GM21367 (cell line): ENCODE data around the gene CADM1.

Source experiments
- ATAC-seq: cut with Tn5 transposase; IDR thresholded peaks from one replicate; pipeline ENCODE4 v1.9.1; 2021; ENCODE audit not compliant: unreplicated experiment

The CADM1 gene

GRCh38 chr11:115129473-115130289 is 374.5 kb downstream of the CADM1 start:
- ATAC-seq: no peak

GRCh38 chr11:115128226-115128625 is 376.0 kb downstream of the CADM1 start:
- ATAC-seq: no peak

GRCh38 chr11:115127790-115128189 is 376.4 kb downstream of the CADM1 start:
- ATAC-seq: no peak

DNA sequence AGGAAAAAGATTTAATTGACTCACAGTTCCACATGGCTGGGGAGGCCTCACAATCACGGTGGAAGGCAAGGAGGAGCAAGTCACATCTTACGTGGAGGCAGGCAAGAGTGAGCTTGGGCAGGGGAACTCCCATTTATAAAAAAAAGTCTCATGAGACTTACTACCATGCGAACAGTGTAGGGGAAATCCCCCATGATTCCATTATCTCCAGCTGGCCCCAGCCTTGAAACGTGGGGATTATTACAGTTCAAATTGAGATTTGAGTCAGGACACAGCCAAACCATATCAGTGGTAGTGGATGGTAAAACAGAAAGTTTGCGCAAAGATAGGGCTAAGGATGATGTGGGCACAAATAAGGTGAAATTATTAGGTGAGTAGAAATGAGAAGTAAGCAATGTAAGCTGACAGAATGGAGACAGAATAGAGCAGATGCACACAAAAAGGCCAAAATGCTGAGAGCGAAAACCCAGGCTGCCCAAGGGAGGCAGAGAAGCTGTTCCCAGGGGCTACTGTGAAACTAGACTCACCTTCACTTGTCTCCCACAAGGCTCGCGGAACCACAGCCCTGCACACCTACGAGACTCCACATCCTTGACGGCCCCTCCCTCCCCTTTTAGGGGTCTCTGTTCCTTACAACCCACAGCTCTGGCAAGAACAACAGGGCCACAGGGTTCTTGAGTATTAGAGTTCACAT is 377.6 kb downstream of the CADM1 start:
- ATAC-seq: peak; percentile 74

GRCh38 chr11:115126092-115126491 is 378.1 kb downstream of the CADM1 start:
- ATAC-seq: peak; percentile 23

DNA sequence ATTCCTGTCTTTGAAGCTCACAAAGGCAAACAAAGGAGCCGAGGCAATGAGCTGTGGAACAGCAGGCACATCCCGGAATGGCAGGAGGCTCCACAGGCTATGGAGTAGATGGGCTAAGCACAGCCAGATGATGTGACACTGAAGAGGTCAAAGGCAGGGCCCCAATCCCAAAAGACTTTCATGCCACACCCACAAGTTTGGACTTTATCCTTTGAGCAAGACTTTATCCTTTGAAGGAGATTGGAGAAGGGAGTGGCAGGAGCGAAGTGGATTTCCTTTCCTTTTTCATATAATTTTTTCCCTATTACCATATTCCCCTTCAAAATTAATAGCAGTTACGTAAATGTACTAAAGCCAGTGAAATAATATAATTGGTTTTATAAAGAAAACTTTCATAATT is 379.4 kb downstream of the CADM1 start:
- no peak for ATAC-seq

- ATAC-seq: no peak
Measured at GRCh38 chr11:115123641-115124040, 380.6 kb downstream of the CADM1 start.

GRCh38 chr11:115122274-115122673 is 381.9 kb downstream of the CADM1 start:
- ATAC-seq: no peak
